Spleen (tissue), 11 donors: ENCODE data around the gene DCHS2. TPM values are rescaled to one million over a fixed set of nuclear protein-coding genes. Genes with fewer than 3 reads are reported as not detected.

Experiments used
- DNase-seq: peaks from one replicate; pipeline ENCODE4 v3.0.0-alpha.2; 2020
- H3K27ac ChIP-seq, 8 donors: fragments of 200-600 bp; sonication (generic) in 7 of 8; 1 replicate in 4 of 8; 2 replicates in 4 of 8; pipeline versions ENCODE4 v1.5.0 to v1.8.0; 2016 to 2021; ENCODE audit warnings: inconsistent platforms in 4 of 8, mild to moderate bottlenecking in 4 of 8, moderate library complexity in 1 of 8
- H3K27me3 ChIP-seq, 7 donors: fragments of 200-600 bp; sonication (generic) in 6 of 7; replicated peaks in 1 of 7; 1 replicate in 4 of 7; 2 replicates in 3 of 7; pipeline versions ENCODE4 v1.5.0 to v1.8.0; 2016 to 2021; ENCODE audit warnings: inconsistent platforms in 3 of 7, mild to moderate bottlenecking in 1 of 7
- H3K36me3 ChIP-seq, 6 donors: fragments of 200-600 bp; sonication (generic) in 5 of 6; 1 replicate in 4 of 6; 2 replicates in 2 of 6; pipeline versions ENCODE4 v1.5.0 to v1.8.0; 2016 to 2021; ENCODE audit warnings: inconsistent platforms in 2 of 6
- H3K4me1 ChIP-seq, 6 donors: fragments of 200-600 bp; sonication (generic) in 5 of 6; 1 replicate in 3 of 6; 2 replicates in 3 of 6; pipeline versions ENCODE4 v1.5.0 to v1.8.0; 2016 to 2021; ENCODE audit warnings: inconsistent platforms in 3 of 6
- H3K4me3 ChIP-seq, 8 donors: fragments of 200-600 bp; sonication (generic) in 7 of 8; 1 replicate in 4 of 8; 2 replicates in 4 of 8; pipeline versions ENCODE4 v1.5.0 to v1.8.0; 2016 to 2021; ENCODE audit warnings: inconsistent platforms in 4 of 8, mild to moderate bottlenecking in 4 of 8, moderate library complexity in 2 of 8
- H3K9me3 ChIP-seq, 8 donors: fragments of 200-600 bp; sonication (generic) in 7 of 8; 1 replicate in 4 of 8; 2 replicates in 4 of 8; pipeline versions ENCODE4 v1.5.0 to v1.8.0; 2016 to 2021; ENCODE audit warnings: inconsistent platforms in 4 of 8
- POLR2A ChIP-seq, 3 donors: fragments of 450-650 bp; IDR thresholded peaks; one replicate each; pipeline ENCODE4 v1.5.1; 2017; ENCODE audit warnings: antibody characterized with exemption in 3 of 3, mild to moderate bottlenecking in 1 of 3
- POLR2AphosphoS5 ChIP-seq, 3 donors: sonication (generic); formaldehyde crosslinking; IDR thresholded peaks; one replicate each; pipeline ENCODE4 v1.5.1; 2017; ENCODE audit warnings: antibody characterized with exemption in 3 of 3
- WGBS, 5 donors: extraction: QIAGEN DNeasy Blood & Tissue Kit in 3 of 5; methylation state at CpG; one replicate each; pipeline versions ENCODE4 v1.1.5 to v1.1.7; 2013 to 2018; 5-methylcytosine and 5-hydroxymethylcytosine counted together
- intact Hi-C: fragments of 100-400 bp; cut with DNase I; formaldehyde crosslinking; loops from one replicate; pipeline ENCODE4 v1.15.0; 2023; ENCODE audit warnings: low total_unique reads
- polyA plus RNA-seq, 3 donors: library from polyadenylated mRNA; stranded (reverse); fragments of 200-250 nt; gene quantifications; one replicate each; pipeline ENCODE4 v1.2.1, GENCODE V29; 2013
- total RNA-seq, 7 donors: library from RNA; depleted of rRNA in 3 of 7; stranded (reverse); fragments of >200 nt in 3 of 7; fragmentation: NEBNext Ultra II Directional in 4 of 7; extraction: Animal tissue kit (Norgen Biotek cat#: 25700) in 4 of 7; gene quantifications; one replicate each; pipeline versions ENCODE4 v1.1.0 to v1.2.1, GENCODE V29; 2016 to 2021
- TF ChIP-seq, protein P1 (sequence below), 11 experiments: fragments of 200-600 bp in 7 of 11; fragments of 450-650 bp in 4 of 11; sonication (generic) in 4 of 11; IDR thresholded peaks in 8 of 11; conservative IDR thresholded peaks in 3 of 11; 1 replicate in 7 of 11; 2 replicates in 4 of 11; pipeline versions ENCODE4 v1.4.0 to v1.8.0; 2016 to 2021; ENCODE audit warnings: antibody characterized with exemption in 11 of 11, inconsistent platforms in 4 of 11, mild to moderate bottlenecking in 1 of 11
- donor health status: healthy with polysubstance abuse.
- donor health status: DM: no; HTN: no; CAD: no; lungs with moderate emphysema.
- donor health status: DM: no; HTN: no; CAD: no.
- donor health status: Bipolar disorder and iron deficiency.
- donor health status: healthy.
- donor health status: DM: no; HTN: no; CAD: no.
- donor health status: DM: yes; HTN: yes; CAD: no.

DCHS2 gene
- total and polyA plus RNA-seq, 10 donors: under 0.01 to 0.55 (median 0.05) TPM; not detected in 1

DNA sequence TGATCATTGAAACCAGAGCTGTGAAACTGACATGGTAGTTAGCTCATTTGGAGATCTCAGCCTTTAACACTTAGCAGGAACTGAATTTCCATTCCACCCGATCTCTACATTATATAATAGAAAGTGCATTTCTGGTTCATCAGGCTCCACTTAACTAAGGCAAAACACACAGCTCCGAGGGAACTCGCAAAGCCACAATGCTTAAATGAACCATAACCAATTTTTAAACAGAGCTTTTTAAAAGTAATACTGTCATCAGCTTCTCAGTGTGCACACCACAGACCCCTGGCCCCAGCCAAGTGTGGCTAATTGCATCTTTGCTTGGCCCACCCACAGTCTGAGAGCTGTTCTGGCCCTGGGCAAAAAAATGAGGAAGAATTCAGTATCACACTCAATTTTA lies 66.1 kb downstream of the DCHS2 start:
- Histone ChIP-seq H3K27ac (no peak overlapping the region), H3K36me3 (no peaks in the 10 kb centered on the region), H3K27me3 (no peaks in the 10 kb centered on the region), H3K4me1 (peaks cover 0 to 8% (median 0%) of the 10 kb centered on the region in 6 donors), H3K9me3 (no peaks in the 10 kb centered on the region), H3K4me3 (no peak overlapping the region)
- DNase-seq: no peak
- TF ChIP-seq POLR2A (IDR thresholded peaks at IDR 0.05): no peak
- TF ChIP-seq, protein P1, sequence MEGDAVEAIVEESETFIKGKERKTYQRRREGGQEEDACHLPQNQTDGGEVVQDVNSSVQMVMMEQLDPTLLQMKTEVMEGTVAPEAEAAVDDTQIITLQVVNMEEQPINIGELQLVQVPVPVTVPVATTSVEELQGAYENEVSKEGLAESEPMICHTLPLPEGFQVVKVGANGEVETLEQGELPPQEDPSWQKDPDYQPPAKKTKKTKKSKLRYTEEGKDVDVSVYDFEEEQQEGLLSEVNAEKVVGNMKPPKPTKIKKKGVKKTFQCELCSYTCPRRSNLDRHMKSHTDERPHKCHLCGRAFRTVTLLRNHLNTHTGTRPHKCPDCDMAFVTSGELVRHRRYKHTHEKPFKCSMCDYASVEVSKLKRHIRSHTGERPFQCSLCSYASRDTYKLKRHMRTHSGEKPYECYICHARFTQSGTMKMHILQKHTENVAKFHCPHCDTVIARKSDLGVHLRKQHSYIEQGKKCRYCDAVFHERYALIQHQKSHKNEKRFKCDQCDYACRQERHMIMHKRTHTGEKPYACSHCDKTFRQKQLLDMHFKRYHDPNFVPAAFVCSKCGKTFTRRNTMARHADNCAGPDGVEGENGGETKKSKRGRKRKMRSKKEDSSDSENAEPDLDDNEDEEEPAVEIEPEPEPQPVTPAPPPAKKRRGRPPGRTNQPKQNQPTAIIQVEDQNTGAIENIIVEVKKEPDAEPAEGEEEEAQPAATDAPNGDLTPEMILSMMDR (IDR thresholded peaks at IDR 0.05 in 8 of 11, conservative IDR thresholded peaks at IDR 0.05 in 3 of 11): no peak
- no peak for TF ChIP-seq POLR2AphosphoS5 (IDR thresholded peaks at IDR 0.05)
- intact Hi-C loops: no loop called here
- 54 to 75% (median 70%) methylated on average over 3 of the region's 3 CpGs for WGBS, 5 donors

DNA sequence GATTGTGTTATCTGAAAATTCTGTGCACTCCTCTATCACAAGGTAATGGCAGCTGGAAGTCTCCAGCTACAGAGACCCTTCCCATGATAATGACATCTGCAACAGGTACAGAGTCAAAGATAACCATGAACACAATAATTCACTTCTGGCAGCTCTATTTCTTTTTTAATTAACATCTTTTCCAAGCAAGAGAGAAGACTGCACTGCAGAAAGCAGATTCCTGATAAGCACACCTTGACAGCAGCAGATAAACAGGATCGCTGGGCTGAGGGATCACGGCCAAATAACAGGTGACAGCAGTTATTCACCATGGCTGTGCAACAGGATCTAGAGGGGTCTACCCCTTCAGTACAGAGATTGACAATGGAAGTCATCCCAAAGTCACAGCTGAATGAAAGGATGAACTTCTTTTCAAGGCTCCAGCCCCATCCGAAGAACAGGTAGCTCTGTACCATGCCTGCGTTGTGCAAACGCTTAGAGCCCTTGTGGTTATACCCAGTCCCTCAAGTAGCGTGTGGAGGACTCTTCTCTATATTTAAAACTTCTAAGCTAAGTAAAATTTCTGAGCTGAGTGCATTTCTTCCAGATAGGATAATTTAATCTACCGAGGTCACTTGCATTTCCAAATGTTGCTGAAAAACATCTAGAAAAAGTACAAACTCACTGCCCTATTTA lies 66.7 kb downstream of the DCHS2 start:
- Histone ChIP-seq H3K9me3 (no peaks in the 10 kb centered on the region), H3K27me3 (no peaks in the 10 kb centered on the region), H3K4me3 (no peak overlapping the region), H3K4me1 (peaks cover 0 to 8% (median 0%) of the 10 kb centered on the region in 6 donors), H3K27ac (no peak overlapping the region), H3K36me3 (no peaks in the 10 kb centered on the region)
- intact Hi-C loops: no loop called here
- 84 to 88% (median 86%) methylated on average over 7 of the region's 7 CpGs for WGBS, 5 donors
- DNase-seq: no peak
- TF ChIP-seq POLR2A (IDR thresholded peaks at IDR 0.05) (no peak), POLR2AphosphoS5 (IDR thresholded peaks at IDR 0.05) (no peak)
- TF ChIP-seq, protein P1 (IDR thresholded peaks at IDR 0.05 in 8 of 11, conservative IDR thresholded peaks at IDR 0.05 in 3 of 11): no peak

DNA sequence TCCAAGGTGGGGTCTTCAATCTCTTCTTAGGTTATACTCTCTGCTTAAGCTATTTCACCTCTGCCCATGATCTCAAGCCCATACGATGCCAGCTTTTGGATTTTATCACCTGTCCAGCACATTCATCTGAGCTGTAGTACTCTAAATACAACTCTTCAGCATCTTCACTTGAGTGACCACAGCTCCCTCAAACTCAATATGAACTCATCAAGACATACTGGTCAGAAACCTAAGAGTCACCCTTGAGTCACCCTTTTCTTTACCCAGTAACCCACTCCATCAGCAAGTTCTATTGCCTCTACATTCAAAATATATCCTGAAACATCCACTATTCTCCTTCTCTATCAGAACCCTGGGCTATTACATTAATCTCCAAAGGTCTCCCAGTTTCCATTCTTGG lies 69.4 kb downstream of the DCHS2 start:
- no peak for DNase-seq
- peaks cover 0 to 12% (median 2%) of the 10 kb centered on the region in 6 donors for H3K4me1 ChIP-seq
- intact Hi-C loops: no loop called here
- TF ChIP-seq POLR2A (IDR thresholded peaks at IDR 0.05) (no peak), POLR2AphosphoS5 (IDR thresholded peaks at IDR 0.05) (no peak)
- TF ChIP-seq, protein P1 (IDR thresholded peaks at IDR 0.05 in 8 of 11, conservative IDR thresholded peaks at IDR 0.05 in 3 of 11): no peak
- no peaks in the 10 kb centered on the region for H3K9me3 ChIP-seq
- peaks cover 0 to 4% (median 0%) of the 10 kb centered on the region in 7 donors for H3K27me3 ChIP-seq
- H3K27ac ChIP-seq: no peak overlapping the region
- H3K36me3 ChIP-seq: no peaks in the 10 kb centered on the region
- no peak overlapping the region for H3K4me3 ChIP-seq
- WGBS, 5 donors: 0 to 39% (median 0%) methylated on average over 1 of the region's 1 CpG

DNA sequence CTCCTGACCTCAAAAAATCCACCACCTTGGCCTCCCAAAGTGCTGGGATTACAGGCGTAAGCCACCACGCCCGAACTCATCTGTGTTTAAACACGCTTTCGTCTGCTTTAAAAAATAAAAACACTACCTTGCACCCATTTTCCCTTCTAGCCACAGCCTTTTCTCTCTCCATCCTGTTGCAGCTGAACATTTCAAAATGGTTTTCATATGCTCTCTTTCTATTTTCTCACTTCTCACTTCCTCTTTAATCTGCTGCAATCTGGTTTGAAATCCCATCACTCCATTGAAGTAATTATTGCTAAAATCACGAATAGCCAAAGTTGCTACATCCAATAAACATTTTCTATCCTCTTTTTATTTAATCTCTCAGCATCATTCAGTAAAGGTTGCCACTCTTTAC lies 70.0 kb downstream of the DCHS2 start:
- intact Hi-C loops: no loop called here
- Histone ChIP-seq H3K4me3 (no peak overlapping the region), H3K27me3 (peaks cover 0 to 6% (median 0%) of the 10 kb centered on the region in 7 donors), H3K36me3 (no peaks in the 10 kb centered on the region), H3K4me1 (peaks cover 0 to 16% (median 3%) of the 10 kb centered on the region in 6 donors), H3K27ac (no peak overlapping the region), H3K9me3 (no peaks in the 10 kb centered on the region)
- DNase-seq: no peak
- WGBS, 5 donors: 68 to 76% (median 73%) methylated on average over 6 of the region's 6 CpGs
- no peak for TF ChIP-seq POLR2A (IDR thresholded peaks at IDR 0.05)
- TF ChIP-seq, protein P1 (IDR thresholded peaks at IDR 0.05 in 8 of 11, conservative IDR thresholded peaks at IDR 0.05 in 3 of 11): no peak
- TF ChIP-seq POLR2AphosphoS5 (IDR thresholded peaks at IDR 0.05): no peak
